Subcutaneous adipose tissue (tissue), 4 donors: ENCODE data around the gene CCDC167. TPM values are rescaled to one million over a fixed set of nuclear protein-coding genes. Genes with fewer than 3 reads are reported as not detected.

ENCODE experiments used
- total RNA-seq, 4 donors: library from RNA; depleted of rRNA; stranded (reverse); fragments of >200 nt; gene quantifications; one replicate each; pipeline ENCODE4 v1.1.0, GENCODE V29; 2016
- TF ChIP-seq, protein P1 (sequence below): fragments of 450-650 bp; IDR thresholded peaks from one replicate; pipeline ENCODE4 v1.5.1; 2016; ENCODE audit warnings: low read depth, mild to moderate bottlenecking, control low read depth, antibody characterized with exemption, moderate library complexity

Gene CCDC167
- total RNA-seq, 4 donors from 2014 or later = 12.1 to 27.2 (median 12.6) TPM

- TF ChIP-seq, protein P1, sequence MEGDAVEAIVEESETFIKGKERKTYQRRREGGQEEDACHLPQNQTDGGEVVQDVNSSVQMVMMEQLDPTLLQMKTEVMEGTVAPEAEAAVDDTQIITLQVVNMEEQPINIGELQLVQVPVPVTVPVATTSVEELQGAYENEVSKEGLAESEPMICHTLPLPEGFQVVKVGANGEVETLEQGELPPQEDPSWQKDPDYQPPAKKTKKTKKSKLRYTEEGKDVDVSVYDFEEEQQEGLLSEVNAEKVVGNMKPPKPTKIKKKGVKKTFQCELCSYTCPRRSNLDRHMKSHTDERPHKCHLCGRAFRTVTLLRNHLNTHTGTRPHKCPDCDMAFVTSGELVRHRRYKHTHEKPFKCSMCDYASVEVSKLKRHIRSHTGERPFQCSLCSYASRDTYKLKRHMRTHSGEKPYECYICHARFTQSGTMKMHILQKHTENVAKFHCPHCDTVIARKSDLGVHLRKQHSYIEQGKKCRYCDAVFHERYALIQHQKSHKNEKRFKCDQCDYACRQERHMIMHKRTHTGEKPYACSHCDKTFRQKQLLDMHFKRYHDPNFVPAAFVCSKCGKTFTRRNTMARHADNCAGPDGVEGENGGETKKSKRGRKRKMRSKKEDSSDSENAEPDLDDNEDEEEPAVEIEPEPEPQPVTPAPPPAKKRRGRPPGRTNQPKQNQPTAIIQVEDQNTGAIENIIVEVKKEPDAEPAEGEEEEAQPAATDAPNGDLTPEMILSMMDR = no peak
Measured at GRCh38 chr6:37487591-37488380, 11.9 kb downstream of the CCDC167 start.

DNA sequence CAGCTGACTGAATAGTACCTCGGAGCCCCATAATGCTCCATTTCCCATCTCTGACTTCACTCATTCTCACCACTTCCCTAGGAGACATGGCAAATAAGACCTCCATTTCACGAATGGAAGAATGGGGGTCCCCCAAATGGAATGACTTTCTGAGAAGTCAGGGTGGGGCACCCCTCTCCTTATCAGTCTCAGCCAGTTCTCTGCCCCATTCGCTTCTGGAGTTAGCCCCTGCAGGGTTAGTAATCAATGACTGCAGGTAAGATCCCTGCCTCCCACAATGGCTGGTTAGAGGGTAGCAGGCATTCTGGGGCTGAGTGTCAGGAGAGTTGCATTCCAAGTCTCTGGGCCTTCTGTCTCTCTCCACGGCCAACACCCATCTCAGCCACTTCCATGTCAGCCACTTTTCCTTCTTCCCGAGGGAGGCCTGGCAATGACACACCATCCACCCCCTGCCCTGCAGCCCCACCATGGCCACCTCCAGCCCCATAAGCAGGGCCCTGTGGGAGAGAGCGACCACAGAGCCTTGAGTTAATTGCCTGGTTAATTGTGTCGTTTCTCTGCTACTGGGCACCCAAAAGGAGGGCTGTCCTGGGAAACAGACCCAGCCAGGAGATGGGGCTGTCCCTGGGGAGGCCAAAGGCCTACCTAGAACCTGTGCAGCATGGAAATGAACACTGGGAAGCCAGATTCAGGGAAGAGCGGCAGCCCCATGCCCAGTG lies 13.4 kb downstream of the CCDC167 start:
- TF ChIP-seq, protein P1 = no peak

DNA sequence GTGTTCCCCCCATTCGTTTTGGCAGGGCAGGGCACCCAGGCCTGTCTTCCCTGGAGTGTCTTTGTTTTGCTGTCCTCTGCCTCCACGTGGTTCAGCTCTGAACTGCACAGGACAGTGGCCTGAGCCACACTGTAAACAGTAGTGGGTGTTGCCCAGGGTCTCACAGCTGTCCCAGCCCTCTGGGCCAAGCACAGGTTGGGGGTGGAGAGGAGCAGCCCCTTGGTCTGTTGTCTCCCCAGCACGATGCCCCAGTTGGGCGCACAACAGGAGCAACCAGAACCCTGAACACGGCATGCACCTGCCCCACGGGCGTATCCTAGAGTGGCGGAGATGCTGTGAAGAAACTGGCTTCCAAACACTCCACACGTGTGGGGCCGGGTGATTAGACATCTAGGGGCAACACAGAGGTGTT lies 14.4 kb downstream of the CCDC167 start:
- TF ChIP-seq, protein P1 = no peak

GRCh38 chr6:37484786-37485170 lies 14.9 kb downstream of the CCDC167 start:
- TF ChIP-seq, protein P1 = no peak

- TF ChIP-seq, protein P1 = no peak
Measured at GRCh38 chr6:37483917-37484785, 15.5 kb downstream of the CCDC167 start.

GRCh38 chr6:37483252-37483901 lies 16.3 kb downstream of the CCDC167 start:
- TF ChIP-seq, protein P1 = no peak
